Measurements from ENCODE around the gene LAMB1.

LAMB1 gene

DNA sequence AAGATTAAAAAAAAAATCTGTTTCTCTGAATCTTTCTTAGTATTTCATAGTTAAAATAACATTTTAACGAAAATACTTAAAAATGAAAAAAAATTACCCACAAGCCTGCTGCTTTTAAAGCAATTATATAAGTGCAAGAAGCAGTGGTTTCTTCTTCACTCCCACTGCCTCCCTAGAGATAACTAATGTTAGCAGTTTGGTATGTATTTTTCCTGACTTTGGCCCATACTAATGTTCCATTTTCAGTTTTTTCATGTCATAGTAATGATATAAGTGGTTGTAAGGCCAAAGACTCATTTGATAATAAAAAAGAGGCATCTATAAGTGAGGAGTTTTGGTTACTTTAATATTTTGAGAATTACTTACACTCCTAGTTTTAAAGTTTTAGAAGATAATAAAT, 24.3 kb upstream of the LAMB1 start:
- Mint-ChIP-seq H3K9me3 (no peaks in the 10 kb centered on the region), H3K36me3 (ENCODE audit: low read depth) (no peaks in the 10 kb centered on the region), H3K27me3 (ENCODE audit: low read depth) (peaks cover 5% of the 10 kb centered on the region), H3K4me3 (no peak overlapping the region), H3K4me1 (peaks cover 9% of the 10 kb centered on the region), H3K27ac (peak overlapping the region in 1 of 3 experiments; percentile 59)
- TF ChIP-seq, protein P1, sequence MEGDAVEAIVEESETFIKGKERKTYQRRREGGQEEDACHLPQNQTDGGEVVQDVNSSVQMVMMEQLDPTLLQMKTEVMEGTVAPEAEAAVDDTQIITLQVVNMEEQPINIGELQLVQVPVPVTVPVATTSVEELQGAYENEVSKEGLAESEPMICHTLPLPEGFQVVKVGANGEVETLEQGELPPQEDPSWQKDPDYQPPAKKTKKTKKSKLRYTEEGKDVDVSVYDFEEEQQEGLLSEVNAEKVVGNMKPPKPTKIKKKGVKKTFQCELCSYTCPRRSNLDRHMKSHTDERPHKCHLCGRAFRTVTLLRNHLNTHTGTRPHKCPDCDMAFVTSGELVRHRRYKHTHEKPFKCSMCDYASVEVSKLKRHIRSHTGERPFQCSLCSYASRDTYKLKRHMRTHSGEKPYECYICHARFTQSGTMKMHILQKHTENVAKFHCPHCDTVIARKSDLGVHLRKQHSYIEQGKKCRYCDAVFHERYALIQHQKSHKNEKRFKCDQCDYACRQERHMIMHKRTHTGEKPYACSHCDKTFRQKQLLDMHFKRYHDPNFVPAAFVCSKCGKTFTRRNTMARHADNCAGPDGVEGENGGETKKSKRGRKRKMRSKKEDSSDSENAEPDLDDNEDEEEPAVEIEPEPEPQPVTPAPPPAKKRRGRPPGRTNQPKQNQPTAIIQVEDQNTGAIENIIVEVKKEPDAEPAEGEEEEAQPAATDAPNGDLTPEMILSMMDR (IDR thresholded peaks at IDR 0.05; ENCODE audit: unreplicated experiment in 3 of 3): no peak

DNA sequence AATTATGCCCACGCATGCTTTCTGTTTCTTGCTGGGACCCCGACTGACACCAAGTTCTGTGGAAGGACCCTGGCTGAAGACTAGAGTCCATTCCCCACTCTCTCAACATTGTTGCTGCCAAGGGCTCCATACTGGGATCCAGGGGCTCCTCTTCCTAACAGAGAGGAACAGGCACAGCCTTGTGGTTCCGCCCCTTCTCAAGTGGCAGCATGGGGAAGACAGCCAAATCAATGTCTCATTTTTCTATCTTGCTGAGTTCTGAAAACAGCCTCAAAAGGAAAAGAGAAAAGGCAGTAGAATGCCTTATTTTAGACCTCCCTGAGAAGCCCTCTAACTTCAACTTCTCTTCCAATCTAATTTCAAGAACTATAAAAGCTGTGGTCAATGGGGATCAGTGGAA, 23.7 kb upstream of the LAMB1 start:
- H3K27ac Mint-ChIP-seq: peak overlapping the region in 2 of 3 experiments; percentile 59 to 62
- peaks cover 9% of the 10 kb centered on the region for H3K4me1 Mint-ChIP-seq

DNA sequence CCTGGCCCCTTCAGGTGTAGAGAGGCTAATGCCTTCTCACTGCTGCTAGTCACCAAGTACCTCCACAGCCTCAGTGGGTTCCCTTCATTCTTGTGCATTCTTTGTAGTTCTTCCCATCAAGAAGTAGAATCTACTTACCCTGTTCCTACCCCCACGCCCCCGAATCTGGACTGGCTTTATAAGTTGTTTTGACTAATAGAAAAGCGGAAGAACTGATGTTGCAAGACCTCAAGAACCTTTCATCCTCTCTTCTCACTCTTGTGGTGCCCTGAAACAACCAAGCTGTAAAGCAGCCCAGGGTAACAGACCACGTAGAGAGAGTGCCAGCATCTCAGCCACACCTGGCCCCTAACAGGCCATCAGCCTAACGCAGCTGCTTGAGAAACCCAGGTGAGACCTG, 23.2 kb upstream of the LAMB1 start:
- peaks cover 9% of the 10 kb centered on the region for H3K4me1 Mint-ChIP-seq
- H3K4me3 Mint-ChIP-seq: no peak overlapping the region
- peaks cover 5% of the 10 kb centered on the region for H3K27me3 Mint-ChIP-seq (ENCODE audit: low read depth)
- TF ChIP-seq, protein P1 (IDR thresholded peaks at IDR 0.05; ENCODE audit: unreplicated experiment in 3 of 3): no peak
- peak overlapping the region in 1 of 3 experiments; percentile 17 for H3K27ac Mint-ChIP-seq
- H3K9me3 Mint-ChIP-seq: no peaks in the 10 kb centered on the region
- no peaks in the 10 kb centered on the region for H3K36me3 Mint-ChIP-seq (ENCODE audit: low read depth)

More for the DNA sequence above, 23.7 kb upstream of the LAMB1 start:
- H3K4me3 Mint-ChIP-seq: no peak overlapping the region
- no peaks in the 10 kb centered on the region for H3K36me3 Mint-ChIP-seq (ENCODE audit: low read depth)
- no peaks in the 10 kb centered on the region for H3K9me3 Mint-ChIP-seq
- peaks cover 5% of the 10 kb centered on the region for H3K27me3 Mint-ChIP-seq (ENCODE audit: low read depth)
- TF ChIP-seq, protein P1 (IDR thresholded peaks at IDR 0.05; ENCODE audit: unreplicated experiment in 3 of 3): no peak

DNA sequence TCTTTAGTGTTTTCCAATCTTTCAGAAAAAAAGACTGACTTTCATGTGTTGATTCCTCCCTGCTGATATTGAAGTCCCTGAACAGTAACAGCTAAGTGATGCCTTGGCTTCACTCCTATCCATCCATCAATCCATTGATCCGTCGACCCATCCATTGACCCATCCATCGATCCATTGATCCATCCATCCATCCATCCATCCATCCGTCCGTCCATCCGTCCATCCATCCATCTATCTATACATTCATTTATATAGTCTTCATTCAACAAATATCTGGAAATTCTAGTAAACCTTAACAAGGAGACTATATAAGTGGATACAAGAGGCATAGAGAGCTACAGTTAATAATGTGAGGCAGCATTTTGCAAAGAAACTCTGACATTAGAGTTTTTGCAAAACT, 21.6 kb upstream of the LAMB1 start:
- Mint-ChIP-seq H3K9me3 (no peaks in the 10 kb centered on the region), H3K36me3 (ENCODE audit: low read depth) (no peaks in the 10 kb centered on the region)
- TF ChIP-seq, protein P1 (IDR thresholded peaks at IDR 0.05; ENCODE audit: unreplicated experiment in 3 of 3): no peak

DNA sequence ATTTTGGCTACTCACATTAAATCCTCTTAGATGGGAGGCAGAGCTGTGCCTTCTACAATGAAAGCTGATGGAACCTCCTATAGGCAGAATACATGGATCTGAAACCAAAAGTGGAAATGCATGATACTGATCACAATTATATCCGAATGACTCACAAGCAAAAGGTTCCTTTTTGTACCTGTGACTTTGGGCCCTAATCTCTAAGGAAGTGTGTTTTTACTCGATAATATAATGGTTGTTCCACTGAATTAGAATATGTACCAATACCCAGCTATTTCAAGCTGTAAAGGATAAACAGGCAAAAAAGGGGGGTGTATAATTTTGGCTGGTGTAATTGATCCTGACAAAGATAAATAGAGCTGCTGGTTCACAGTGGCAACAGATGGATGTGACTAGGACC, 17.6 kb upstream of the LAMB1 start:
- Mint-ChIP-seq H3K27ac (no peak overlapping the region), H3K27me3 (ENCODE audit: low read depth) (peaks cover 10% of the 10 kb centered on the region), H3K36me3 (ENCODE audit: low read depth) (no peaks in the 10 kb centered on the region), H3K4me1 (peaks cover 12% of the 10 kb centered on the region), H3K9me3 (no peaks in the 10 kb centered on the region), H3K4me3 (no peak overlapping the region)
- TF ChIP-seq, protein P1 (IDR thresholded peaks at IDR 0.05; ENCODE audit: unreplicated experiment in 3 of 3): no peak

More for the DNA sequence above, 21.6 kb upstream of the LAMB1 start:
- Mint-ChIP-seq H3K4me1 (peaks cover 9% of the 10 kb centered on the region), H3K4me3 (no peak overlapping the region), H3K27ac (no peak overlapping the region), H3K27me3 (ENCODE audit: low read depth) (peaks cover 5% of the 10 kb centered on the region)

DNA sequence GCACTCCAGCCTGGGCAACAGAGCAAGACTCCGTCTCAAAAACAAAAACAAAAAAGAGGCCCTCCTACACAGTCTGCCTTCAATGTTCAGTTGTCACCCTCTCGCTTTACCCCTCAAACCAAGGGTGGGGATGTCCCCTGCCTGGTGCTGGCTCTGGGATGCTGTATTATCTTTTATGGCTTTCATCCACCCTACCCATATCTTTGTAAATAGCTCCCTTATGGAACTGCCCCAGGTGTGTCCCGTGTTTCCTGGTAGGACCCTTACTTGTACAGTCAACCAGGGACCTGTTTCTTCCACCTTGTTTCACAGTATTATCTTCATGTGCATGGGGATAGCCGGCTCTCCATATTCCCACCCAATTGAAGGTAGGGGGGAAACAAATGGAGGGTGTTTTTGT, 15.7 kb upstream of the LAMB1 start:
- Mint-ChIP-seq H3K36me3 (ENCODE audit: low read depth) (no peaks in the 10 kb centered on the region), H3K27ac (peak overlapping the region in 1 of 3 experiments; percentile 54), H3K9me3 (no peaks in the 10 kb centered on the region), H3K27me3 (ENCODE audit: low read depth) (peaks cover 5% of the 10 kb centered on the region), H3K4me3 (no peak overlapping the region), H3K4me1 (peaks cover 12% of the 10 kb centered on the region)
- TF ChIP-seq, protein P1 (IDR thresholded peaks at IDR 0.05; ENCODE audit: unreplicated experiment in 3 of 3): no peak
